ENCODE data around the gene NELFCD. TPM values are rescaled to one million over a fixed set of nuclear protein-coding genes. Genes with fewer than 3 reads are reported as not detected.
"Not testable (repeated sequence)": the region's sequence is repeated elsewhere in the genome, so short reads cannot be mapped to it uniquely, and the experiment has no call there.

NELFCD gene
- total RNA-seq, 1 donor from 2014 or later = 41.2 TPM

GRCh38 chr20:58953050-58953449 lies 28.0 kb upstream of the NELFCD start:
- Histone ChIP-seq H3K9me3 (ENCODE audit: control insufficient read depth in 3 of 3, low read length in 3 of 3) (no peaks in the 10 kb centered on the region), H3K27ac (ENCODE audit: low read depth, low read length) (no peak overlapping the region), H3K36me3 (ENCODE audit: control insufficient read depth in 3 of 3, insufficient read depth in 3 of 3, low read length in 3 of 3) (no peaks in the 10 kb centered on the region)

GRCh38 chr20:58956078-58956477 lies 25.0 kb upstream of the NELFCD start:
- Histone ChIP-seq H3K27me3 (ENCODE audit: control insufficient read depth in 3 of 3, insufficient read depth in 3 of 3, low read length in 3 of 3) (no peaks in the 10 kb centered on the region), H3K9me3 (ENCODE audit: control insufficient read depth in 3 of 3, low read length in 3 of 3) (no peaks in the 10 kb centered on the region), H3K9ac (ENCODE audit: low read depth in 1 of 3, low read length in 3 of 3) (no peak overlapping the region), H3K27ac (ENCODE audit: low read depth, low read length) (no peak overlapping the region), H3K4me3 (ENCODE audit: low read length in 3 of 3) (no peak overlapping the region), H3K4me1 (ENCODE audit: control insufficient read depth in 3 of 3, insufficient read depth in 3 of 3, low read length in 3 of 3) (no peaks in the 10 kb centered on the region), H3K36me3 (ENCODE audit: control insufficient read depth in 3 of 3, insufficient read depth in 3 of 3, low read length in 3 of 3) (no peaks in the 10 kb centered on the region)

More at GRCh38 chr20:58953050-58953449, 28.0 kb upstream of the NELFCD start:
- no peak overlapping the region for H3K9ac ChIP-seq (ENCODE audit: low read depth in 1 of 3, low read length in 3 of 3)
- no peak overlapping the region for H3K4me3 ChIP-seq (ENCODE audit: low read length in 3 of 3)
- no peaks in the 10 kb centered on the region for H3K4me1 ChIP-seq (ENCODE audit: control insufficient read depth in 3 of 3, insufficient read depth in 3 of 3, low read length in 3 of 3)
- no peaks in the 10 kb centered on the region for H3K27me3 ChIP-seq (ENCODE audit: control insufficient read depth in 3 of 3, insufficient read depth in 3 of 3, low read length in 3 of 3)

- Histone ChIP-seq H3K36me3 (ENCODE audit: control insufficient read depth in 3 of 3, insufficient read depth in 3 of 3, low read length in 3 of 3) (no peaks in the 10 kb centered on the region), H3K4me3 (ENCODE audit: low read length in 3 of 3) (no peak overlapping the region), H3K9ac (ENCODE audit: low read depth in 1 of 3, low read length in 3 of 3) (no peak overlapping the region), H3K4me1 (ENCODE audit: control insufficient read depth in 3 of 3, insufficient read depth in 3 of 3, low read length in 3 of 3) (no peaks in the 10 kb centered on the region), H3K9me3 (ENCODE audit: control insufficient read depth in 3 of 3, low read length in 3 of 3) (no peaks in the 10 kb centered on the region), H3K27me3 (ENCODE audit: control insufficient read depth in 3 of 3, insufficient read depth in 3 of 3, low read length in 3 of 3) (no peaks in the 10 kb centered on the region), H3K27ac (ENCODE audit: low read depth, low read length) (no peak overlapping the region)
Measured at GRCh38 chr20:58959652-58960051, 21.4 kb upstream of the NELFCD start.

- Histone ChIP-seq H3K4me3 (ENCODE audit: low read length in 3 of 3) (no peak overlapping the region), H3K36me3 (ENCODE audit: control insufficient read depth in 3 of 3, insufficient read depth in 3 of 3, low read length in 3 of 3) (no peaks in the 10 kb centered on the region), H3K4me1 (ENCODE audit: control insufficient read depth in 3 of 3, insufficient read depth in 3 of 3, low read length in 3 of 3) (no peaks in the 10 kb centered on the region), H3K9ac (ENCODE audit: low read depth in 1 of 3, low read length in 3 of 3) (no peak overlapping the region), H3K9me3 (ENCODE audit: control insufficient read depth in 3 of 3, low read length in 3 of 3) (no peaks in the 10 kb centered on the region), H3K27me3 (ENCODE audit: control insufficient read depth in 3 of 3, insufficient read depth in 3 of 3, low read length in 3 of 3) (no peaks in the 10 kb centered on the region), H3K27ac (ENCODE audit: low read depth, low read length) (no peak overlapping the region)
Measured at GRCh38 chr20:58963060-58963584, 17.9 kb upstream of the NELFCD start.

- not testable (repeated sequence) for H3K4me1 ChIP-seq (ENCODE audit: control insufficient read depth in 3 of 3, insufficient read depth in 3 of 3, low read length in 3 of 3); H3K9ac ChIP-seq (ENCODE audit: low read depth in 1 of 3, low read length in 3 of 3); H3K9me3 ChIP-seq (ENCODE audit: control insufficient read depth in 3 of 3, low read length in 3 of 3); H3K27me3 ChIP-seq (ENCODE audit: control insufficient read depth in 3 of 3, insufficient read depth in 3 of 3, low read length in 3 of 3); H3K27ac ChIP-seq (ENCODE audit: low read depth, low read length); H3K36me3 ChIP-seq (ENCODE audit: control insufficient read depth in 3 of 3, insufficient read depth in 3 of 3, low read length in 3 of 3); H3K4me3 ChIP-seq (ENCODE audit: low read length in 3 of 3)
Measured at GRCh38 chr20:58963922-58964321, 17.1 kb upstream of the NELFCD start.

- H3K4me3 ChIP-seq (ENCODE audit: low read length in 3 of 3) = no peak overlapping the region
- no peak overlapping the region for H3K27ac ChIP-seq (ENCODE audit: low read depth, low read length)
- no peaks in the 10 kb centered on the region for H3K36me3 ChIP-seq (ENCODE audit: control insufficient read depth in 3 of 3, insufficient read depth in 3 of 3, low read length in 3 of 3)
- no peaks in the 10 kb centered on the region for H3K27me3 ChIP-seq (ENCODE audit: control insufficient read depth in 3 of 3, insufficient read depth in 3 of 3, low read length in 3 of 3)
- no peak overlapping the region for H3K9ac ChIP-seq (ENCODE audit: low read depth in 1 of 3, low read length in 3 of 3)
- no peaks in the 10 kb centered on the region for H3K9me3 ChIP-seq (ENCODE audit: control insufficient read depth in 3 of 3, low read length in 3 of 3)
- no peaks in the 10 kb centered on the region for H3K4me1 ChIP-seq (ENCODE audit: control insufficient read depth in 3 of 3, insufficient read depth in 3 of 3, low read length in 3 of 3)
Measured at GRCh38 chr20:58965270-58966064, 15.6 kb upstream of the NELFCD start.

GRCh38 chr20:58967652-58968429 lies 13.2 kb upstream of the NELFCD start:
- Histone ChIP-seq H3K27me3 (ENCODE audit: control insufficient read depth in 3 of 3, insufficient read depth in 3 of 3, low read length in 3 of 3) (no peaks in the 10 kb centered on the region), H3K36me3 (ENCODE audit: control insufficient read depth in 3 of 3, insufficient read depth in 3 of 3, low read length in 3 of 3) (no peaks in the 10 kb centered on the region), H3K27ac (ENCODE audit: low read depth, low read length) (no peak overlapping the region), H3K9ac (ENCODE audit: low read depth in 1 of 3, low read length in 3 of 3) (no peak overlapping the region), H3K9me3 (ENCODE audit: control insufficient read depth in 3 of 3, low read length in 3 of 3) (no peaks in the 10 kb centered on the region), H3K4me1 (ENCODE audit: control insufficient read depth in 3 of 3, insufficient read depth in 3 of 3, low read length in 3 of 3) (no peaks in the 10 kb centered on the region), H3K4me3 (ENCODE audit: low read length in 3 of 3) (no peak overlapping the region)

- no peaks in the 10 kb centered on the region for H3K4me1 ChIP-seq (ENCODE audit: control insufficient read depth in 3 of 3, insufficient read depth in 3 of 3, low read length in 3 of 3)
- no peaks in the 10 kb centered on the region for H3K27me3 ChIP-seq (ENCODE audit: control insufficient read depth in 3 of 3, insufficient read depth in 3 of 3, low read length in 3 of 3)
- no peak overlapping the region for H3K9ac ChIP-seq (ENCODE audit: low read depth in 1 of 3, low read length in 3 of 3)
- no peaks in the 10 kb centered on the region for H3K36me3 ChIP-seq (ENCODE audit: control insufficient read depth in 3 of 3, insufficient read depth in 3 of 3, low read length in 3 of 3)
- H3K27ac ChIP-seq (ENCODE audit: low read depth, low read length) = no peak overlapping the region
- no peaks in the 10 kb centered on the region for H3K9me3 ChIP-seq (ENCODE audit: control insufficient read depth in 3 of 3, low read length in 3 of 3)
- H3K4me3 ChIP-seq (ENCODE audit: low read length in 3 of 3) = no peak overlapping the region
Measured at GRCh38 chr20:58969439-58969838, 11.6 kb upstream of the NELFCD start.

- H3K4me1 ChIP-seq (ENCODE audit: control insufficient read depth in 3 of 3, insufficient read depth in 3 of 3, low read length in 3 of 3) = no peaks in the 10 kb centered on the region
- no peak overlapping the region for H3K27ac ChIP-seq (ENCODE audit: low read depth, low read length)
- H3K36me3 ChIP-seq (ENCODE audit: control insufficient read depth in 3 of 3, insufficient read depth in 3 of 3, low read length in 3 of 3) = no peaks in the 10 kb centered on the region
- H3K4me3 ChIP-seq (ENCODE audit: low read length in 3 of 3) = no peak overlapping the region
- no peak overlapping the region for H3K9ac ChIP-seq (ENCODE audit: low read depth in 1 of 3, low read length in 3 of 3)
- no peaks in the 10 kb centered on the region for H3K27me3 ChIP-seq (ENCODE audit: control insufficient read depth in 3 of 3, insufficient read depth in 3 of 3, low read length in 3 of 3)
- no peaks in the 10 kb centered on the region for H3K9me3 ChIP-seq (ENCODE audit: control insufficient read depth in 3 of 3, low read length in 3 of 3)
Measured at GRCh38 chr20:58970146-58970545, 10.9 kb upstream of the NELFCD start.

GRCh38 chr20:58971429-58971828 lies 9.6 kb upstream of the NELFCD start:
- no peak overlapping the region for H3K4me3 ChIP-seq (ENCODE audit: low read length in 3 of 3)
- no peaks in the 10 kb centered on the region for H3K27me3 ChIP-seq (ENCODE audit: control insufficient read depth in 3 of 3, insufficient read depth in 3 of 3, low read length in 3 of 3)
- H3K9ac ChIP-seq (ENCODE audit: low read depth in 1 of 3, low read length in 3 of 3) = no peak overlapping the region
- no peak overlapping the region for H3K27ac ChIP-seq (ENCODE audit: low read depth, low read length)
- no peaks in the 10 kb centered on the region for H3K4me1 ChIP-seq (ENCODE audit: control insufficient read depth in 3 of 3, insufficient read depth in 3 of 3, low read length in 3 of 3)
- no peaks in the 10 kb centered on the region for H3K36me3 ChIP-seq (ENCODE audit: control insufficient read depth in 3 of 3, insufficient read depth in 3 of 3, low read length in 3 of 3)
- H3K9me3 ChIP-seq (ENCODE audit: control insufficient read depth in 3 of 3, low read length in 3 of 3) = peaks cover 0 to 6% (median 3%) of the 10 kb centered on the region in 3 donors

Measured in skeletal muscle tissue (tissue), 4 donors.